ENCODE results near the gene TBC1D1.

The TBC1D1 gene

DNA sequence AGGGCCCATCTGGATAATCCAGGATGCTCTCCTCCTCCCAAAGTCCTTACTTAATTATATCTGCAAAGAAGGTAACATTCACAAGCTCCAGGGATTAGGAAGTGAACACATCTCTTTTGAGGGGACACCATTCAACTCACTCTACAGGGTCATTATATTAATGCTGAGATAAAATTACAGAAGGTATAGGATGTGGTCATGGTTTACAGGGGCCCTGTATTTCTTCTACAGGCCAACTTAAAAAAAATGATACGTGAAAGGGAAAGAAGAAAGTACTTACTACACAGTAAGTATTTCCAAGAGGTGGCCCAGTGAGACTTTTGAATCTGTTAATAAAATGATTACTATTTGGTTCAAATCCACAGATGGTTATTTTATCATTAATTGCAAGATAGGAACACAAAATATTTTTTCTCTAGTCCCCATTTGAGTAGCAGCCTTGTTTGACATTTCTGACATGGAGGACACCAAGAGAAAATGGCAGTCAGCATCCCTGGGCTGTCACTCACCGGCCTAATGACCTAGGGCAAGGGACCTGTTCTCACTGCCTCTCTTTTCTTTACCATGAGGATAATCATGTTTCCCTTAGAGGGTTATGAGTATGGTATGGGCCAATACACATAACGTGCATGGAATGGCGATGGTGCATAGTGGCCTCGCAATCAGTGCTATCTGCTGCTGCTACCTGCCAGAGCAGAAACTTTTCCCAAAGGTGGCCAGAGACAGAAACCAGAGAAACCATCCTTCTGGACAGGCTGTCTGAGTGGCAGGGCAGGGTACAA, 209.8 kb downstream of the TBC1D1 start:
- DNase-seq (no peak), ATAC-seq (no peak)

GRCh38 chr4:38101563-38101962, 210.7 kb downstream of the TBC1D1 start:
- no peak for ATAC-seq
- DNase-seq: no peak

DNA sequence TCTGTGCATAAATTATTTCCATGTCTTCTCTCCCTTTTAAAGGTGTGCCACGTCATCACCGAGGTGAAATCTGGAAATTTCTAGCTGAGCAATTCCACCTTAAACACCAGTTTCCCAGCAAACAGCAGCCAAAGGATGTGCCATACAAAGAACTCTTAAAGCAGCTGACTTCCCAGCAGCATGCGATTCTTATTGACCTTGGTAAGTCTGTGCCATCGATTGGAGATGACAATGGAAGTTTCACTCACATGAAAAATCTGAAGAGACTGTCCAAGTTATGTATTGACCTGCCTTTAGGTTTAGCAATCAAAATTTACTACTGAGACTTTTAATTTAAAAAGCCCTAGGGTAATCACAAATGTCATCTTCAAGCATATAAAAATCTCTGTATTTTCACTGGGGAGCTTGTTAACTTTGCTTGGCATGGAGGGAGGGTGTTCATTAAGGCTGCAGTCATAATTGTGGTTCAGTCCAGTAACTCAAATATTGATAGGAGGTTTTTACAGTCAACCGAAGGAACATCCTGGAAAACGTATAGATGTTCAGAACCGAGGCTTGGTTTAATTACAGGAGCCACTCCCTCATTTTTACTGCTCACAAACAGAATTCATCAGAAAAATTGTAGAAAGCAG, 212.2 kb downstream of the TBC1D1 start:
- DNase-seq (no peak), ATAC-seq (no peak)

GRCh38 chr4:38105475-38106220, 214.8 kb downstream of the TBC1D1 start:
- DNase-seq (no peak), ATAC-seq (no peak)

DNA sequence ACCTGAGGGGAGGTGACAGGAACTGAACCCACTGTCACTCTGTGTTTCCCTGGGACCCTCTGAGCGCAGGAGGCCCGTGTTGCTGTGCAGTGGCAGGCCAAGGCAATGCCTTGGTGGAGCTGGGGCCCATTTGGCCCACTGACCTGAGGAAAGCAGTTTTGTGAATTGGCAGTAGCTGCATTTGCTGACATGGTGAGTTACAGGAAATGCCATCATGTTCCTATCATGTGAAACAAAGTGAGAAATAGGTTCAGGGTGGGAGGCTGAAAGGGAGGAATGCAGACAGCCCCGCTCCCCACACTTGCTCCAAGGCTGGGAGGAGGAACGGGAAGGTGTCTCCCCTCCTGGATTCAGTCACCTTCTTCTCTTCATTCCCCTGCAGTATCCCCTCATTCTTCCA, 215.4 kb downstream of the TBC1D1 start:
- DNase-seq (no peak), ATAC-seq (no peak)

GRCh38 chr4:38106886-38107514, 216.1 kb downstream of the TBC1D1 start:
- DNase-seq (no peak), ATAC-seq (no peak)

DNA sequence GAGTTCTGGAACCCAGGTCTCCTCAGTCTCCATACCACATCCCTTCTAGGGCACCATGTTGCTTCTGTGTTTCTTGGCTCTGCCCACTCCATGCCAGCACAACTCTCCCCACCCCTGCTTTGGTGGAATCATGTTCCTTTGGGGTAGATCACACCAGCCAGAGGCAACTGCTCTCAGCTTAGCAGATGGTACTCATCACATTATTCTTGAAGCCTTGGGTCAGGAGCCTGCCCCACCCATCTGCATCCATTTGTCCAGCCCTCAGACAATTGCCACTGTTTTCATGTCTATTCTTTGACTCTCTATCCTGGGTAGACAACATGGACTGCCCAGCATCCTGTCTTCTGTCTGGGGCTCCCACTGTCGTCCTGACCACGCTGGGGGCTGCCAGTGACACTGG, 216.9 kb downstream of the TBC1D1 start:
- no peak for ATAC-seq
- DNase-seq: no peak

DNA sequence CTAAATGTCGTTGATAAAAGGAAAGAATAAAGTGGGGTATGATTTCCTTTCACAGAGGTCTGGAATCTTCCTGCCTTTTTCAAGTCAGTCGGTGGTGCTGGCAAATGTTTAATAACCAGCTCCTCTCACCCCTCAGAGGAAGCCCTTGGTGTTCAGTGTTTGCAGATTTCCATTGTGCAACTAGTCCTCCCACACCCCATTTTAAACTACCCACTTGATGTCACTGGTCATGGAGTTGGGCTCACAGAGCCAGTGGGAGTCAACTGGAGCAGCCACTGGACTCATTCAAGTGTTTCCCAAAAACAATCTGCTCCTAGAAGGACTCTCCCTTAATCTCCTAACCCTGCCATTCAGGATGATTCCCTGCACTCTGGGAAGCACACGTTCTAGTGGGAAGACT, 218.5 kb downstream of the TBC1D1 start:
- ATAC-seq (no peak), DNase-seq (no peak)

- no peak for DNase-seq
- ATAC-seq: no peak
These were observed 219.0 kb downstream of the TBC1D1 start for GRCh38 chr4:38109896-38110295.

- no peak for DNase-seq
- ATAC-seq: no peak
These were observed 220.1 kb downstream of the TBC1D1 start for GRCh38 chr4:38111024-38111423.

DNA sequence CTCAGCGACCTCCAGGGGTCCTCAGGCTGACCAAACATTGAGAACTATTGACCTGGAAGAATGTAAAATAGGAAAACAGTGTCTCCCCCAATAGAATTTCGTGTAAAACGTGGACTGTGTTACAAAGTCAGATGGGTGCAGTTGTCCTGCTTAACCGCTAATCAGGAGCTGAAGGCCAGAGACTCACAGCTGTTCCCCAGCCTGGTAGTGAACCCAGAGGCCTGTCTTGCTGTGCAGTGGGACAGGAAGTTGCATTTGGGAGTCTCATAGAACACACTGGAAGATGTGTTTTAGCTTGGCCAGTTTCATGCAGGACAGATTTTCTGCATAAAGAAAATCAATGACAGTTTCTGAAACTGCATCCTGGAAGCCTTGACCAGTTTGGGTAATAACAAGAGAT, 220.8 kb downstream of the TBC1D1 start:
- DNase-seq: no peak
- ATAC-seq: no peak

- DNase-seq (no peak), ATAC-seq (no peak)
These were observed 222.2 kb downstream of the TBC1D1 start for GRCh38 chr4:38113132-38113531.

- ATAC-seq (no peak), DNase-seq (no peak)
These were observed 222.7 kb downstream of the TBC1D1 start for GRCh38 chr4:38113551-38113950.

- DNase-seq (no peak), ATAC-seq (no peak)
These were observed 223.7 kb downstream of the TBC1D1 start for GRCh38 chr4:38114386-38115150.

GRCh38 chr4:38115601-38116000, 224.7 kb downstream of the TBC1D1 start:
- no peak for DNase-seq
- no peak for ATAC-seq

DNA sequence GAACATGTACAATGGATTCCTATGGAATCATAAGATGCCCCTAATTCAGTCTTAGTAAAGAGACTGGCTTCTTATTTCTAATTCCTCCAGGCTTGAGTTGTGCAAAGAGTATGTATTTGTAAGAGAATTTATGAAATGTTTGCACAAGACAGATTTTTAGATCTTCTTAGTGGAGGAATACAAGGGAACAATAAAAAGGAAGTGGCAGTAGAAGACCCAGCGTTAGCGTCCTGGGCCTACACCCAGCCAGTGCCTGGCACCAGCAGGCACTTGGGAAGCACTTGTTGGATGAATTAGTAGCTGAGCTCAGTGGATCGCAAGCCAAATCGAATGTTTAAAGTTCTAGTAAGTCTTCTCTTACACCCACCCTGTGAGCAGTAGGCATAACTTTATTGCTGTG, 226.7 kb downstream of the TBC1D1 start:
- no peak for DNase-seq
- no peak for ATAC-seq

DNA sequence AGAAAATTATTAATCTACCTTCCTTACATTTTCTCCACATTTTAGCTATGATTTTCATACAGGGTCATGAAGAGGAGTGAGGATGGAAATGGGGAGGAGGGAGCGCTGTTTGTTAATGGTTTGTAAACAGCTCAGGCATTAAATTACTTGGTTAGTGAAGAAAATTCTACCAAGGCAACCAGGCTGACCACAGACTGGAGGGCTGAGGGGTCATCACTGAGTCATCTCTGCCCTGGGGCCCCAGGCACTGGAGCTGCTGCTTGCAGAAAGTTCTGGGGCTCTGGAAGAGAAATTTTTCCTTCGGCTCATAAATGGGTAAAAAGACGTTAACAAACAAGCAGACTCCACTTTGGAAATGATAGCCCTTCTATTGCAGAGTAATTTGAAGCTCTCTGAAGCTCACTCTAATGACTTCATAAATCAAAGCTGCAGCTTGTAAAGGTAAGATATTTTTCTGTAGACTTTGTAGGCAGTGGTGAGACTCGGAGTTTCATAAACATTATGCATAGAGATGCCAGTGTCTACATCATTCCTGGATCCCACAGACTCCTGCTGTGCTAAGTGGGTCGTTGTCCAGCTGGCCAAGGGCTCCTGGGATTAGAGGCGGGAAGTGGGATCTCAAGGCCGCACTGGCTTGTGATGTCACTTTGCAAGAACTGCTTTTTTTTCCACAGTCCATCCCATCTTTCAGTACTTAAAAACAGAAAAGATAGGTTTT, 228.9 kb downstream of the TBC1D1 start:
- DNase-seq (no peak), ATAC-seq (no peak)

DNA sequence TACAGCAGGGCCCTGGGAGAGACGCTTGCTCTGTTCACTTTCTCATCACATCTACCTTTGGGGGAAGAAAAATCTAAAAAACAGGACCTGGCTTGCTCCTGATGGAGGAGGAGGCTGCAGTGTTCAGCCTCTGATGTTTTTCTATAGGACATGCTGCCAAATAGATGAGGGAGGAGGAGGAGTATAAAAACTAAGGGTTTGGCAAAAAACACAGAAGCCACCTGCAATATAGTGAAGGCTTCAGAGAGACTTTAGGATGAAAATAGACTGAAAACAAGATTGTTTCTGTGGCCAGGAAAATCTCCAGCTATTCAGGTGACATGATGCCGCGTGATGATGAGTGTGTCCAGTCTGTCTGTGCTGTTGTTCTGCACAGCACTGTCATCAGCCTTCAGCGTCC, 229.9 kb downstream of the TBC1D1 start:
- DNase-seq: no peak
- no peak for ATAC-seq

- DNase-seq (no peak), ATAC-seq (no peak)
These were observed 231.2 kb downstream of the TBC1D1 start for GRCh38 chr4:38122060-38122459.

DNA sequence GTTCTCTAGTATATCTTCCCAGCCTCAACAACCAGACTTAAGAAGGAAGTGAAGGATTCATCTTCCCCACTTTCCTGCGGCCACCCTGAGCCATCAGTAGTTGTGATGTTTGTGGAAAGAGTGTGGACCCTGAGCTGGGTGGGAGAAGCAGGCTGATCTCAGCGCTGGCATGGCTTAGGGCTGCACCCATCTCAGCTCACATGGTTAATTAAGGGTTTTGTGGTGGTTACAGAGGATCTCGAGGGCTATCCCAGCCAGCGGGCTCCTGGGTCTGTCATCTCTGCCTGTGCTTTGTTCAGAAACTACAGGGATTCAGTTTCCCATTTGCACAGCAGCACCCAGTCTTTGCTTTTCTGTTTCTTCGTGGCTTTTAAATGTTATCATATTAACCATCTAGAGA, 232.7 kb downstream of the TBC1D1 start:
- no peak for ATAC-seq

GRCh38 chr4:38124961-38125360, 234.1 kb downstream of the TBC1D1 start:
- ATAC-seq (no peak), DNase-seq (no peak)

More for the DNA sequence above, 232.7 kb downstream of the TBC1D1 start:
- DNase-seq: no peak

Measured in stimulated activated naive CD8-positive, alpha-beta T cell treated with anti-CD3 and anti-CD28 coated beads, Interleukin-15, Interleukin-2, amounts not matched to agents 100 U/mL and 50 U/mL, for 24 hours (primary cell).